Adipose tissue (tissue), 3 donors: Measurements from ENCODE around the gene TPTE2. TPM values are rescaled to one million over a fixed set of nuclear protein-coding genes. Genes with fewer than 3 reads are reported as not detected.
"Not testable (repeated sequence)": the region's sequence is repeated elsewhere in the genome, so short reads cannot be mapped to it uniquely, and the experiment has no call there.

Experiments
- H3K27ac ChIP-seq: one replicate; pipeline ENCODE4 v1.5.1; 2013; ENCODE audit warnings: low read depth, low read length
- WGBS, 3 donors: extraction: QIAGEN DNeasy Blood & Tissue Kit; methylation state at CpG; one replicate each; pipeline ENCODE4 v1.1.7; 2013; 5-methylcytosine and 5-hydroxymethylcytosine counted together
- polyA plus RNA-seq, 3 donors: library from polyadenylated mRNA; stranded (reverse); fragments of 200-250 nt; gene quantifications; one replicate each; pipeline ENCODE4 v1.2.3, GENCODE V29; 2013
- donor health status: healthy with polysubstance abuse.
- donor health status: Bipolar disorder and iron deficiency.
- donor health status: healthy.

Gene TPTE2
- polyA plus RNA-seq, 3 donors = not detected

DNA sequence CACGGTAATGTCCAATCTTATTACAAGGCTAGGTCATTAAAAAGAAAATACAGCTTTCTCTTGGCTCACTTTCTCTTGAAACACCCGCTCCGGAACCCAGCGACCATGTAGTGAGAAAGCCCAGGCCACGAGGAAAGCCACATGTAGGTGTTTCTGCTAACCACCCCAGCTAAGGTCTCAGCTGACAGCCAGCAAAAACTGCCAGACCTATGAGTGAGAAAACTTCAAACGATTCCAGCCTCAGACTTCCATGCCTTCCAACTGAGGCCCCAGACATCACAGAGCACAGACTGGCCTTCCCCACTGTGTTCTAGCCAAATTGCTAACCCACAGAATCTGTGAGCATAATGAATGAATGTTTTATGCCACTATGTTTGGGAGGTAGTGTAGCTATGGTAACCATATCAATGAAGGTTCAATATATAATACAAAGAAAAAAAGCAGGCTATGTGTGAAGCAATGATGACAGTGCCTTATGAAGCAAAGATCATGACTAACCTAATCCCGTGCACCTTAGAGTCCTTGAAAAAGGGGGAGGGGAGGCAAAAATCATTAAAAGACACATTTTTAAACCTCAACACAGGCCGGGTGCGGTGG is 11.9 kb upstream of the TPTE2 start:
- H3K27ac ChIP-seq = no peak overlapping the region
- WGBS, 3 donors = 73 to 89% (median 79%) methylated on average over 9 of the region's 9 CpGs

DNA sequence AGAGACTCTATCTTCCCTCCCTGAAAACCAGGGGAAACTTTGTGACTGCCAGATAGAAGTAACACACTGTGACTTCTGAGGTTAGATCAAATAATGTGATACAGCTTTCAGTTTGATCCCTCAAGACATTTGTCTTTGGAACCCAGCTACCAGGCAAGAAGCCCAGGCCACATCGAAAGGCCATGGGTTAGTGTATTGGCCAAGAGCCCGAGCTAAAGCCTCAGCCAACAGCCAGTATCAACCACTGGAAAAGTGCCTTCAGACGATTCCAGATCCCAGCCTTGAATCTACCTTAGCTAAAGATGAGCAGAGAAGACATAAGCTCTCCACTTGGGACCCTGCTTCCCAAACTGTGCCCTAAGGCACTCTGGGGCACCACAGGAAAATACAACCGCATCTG is 10.9 kb upstream of the TPTE2 start:
- H3K27ac ChIP-seq = no peak overlapping the region
- 67 to 78% (median 77%) methylated on average over 4 of the region's 4 CpGs for WGBS, 3 donors

DNA sequence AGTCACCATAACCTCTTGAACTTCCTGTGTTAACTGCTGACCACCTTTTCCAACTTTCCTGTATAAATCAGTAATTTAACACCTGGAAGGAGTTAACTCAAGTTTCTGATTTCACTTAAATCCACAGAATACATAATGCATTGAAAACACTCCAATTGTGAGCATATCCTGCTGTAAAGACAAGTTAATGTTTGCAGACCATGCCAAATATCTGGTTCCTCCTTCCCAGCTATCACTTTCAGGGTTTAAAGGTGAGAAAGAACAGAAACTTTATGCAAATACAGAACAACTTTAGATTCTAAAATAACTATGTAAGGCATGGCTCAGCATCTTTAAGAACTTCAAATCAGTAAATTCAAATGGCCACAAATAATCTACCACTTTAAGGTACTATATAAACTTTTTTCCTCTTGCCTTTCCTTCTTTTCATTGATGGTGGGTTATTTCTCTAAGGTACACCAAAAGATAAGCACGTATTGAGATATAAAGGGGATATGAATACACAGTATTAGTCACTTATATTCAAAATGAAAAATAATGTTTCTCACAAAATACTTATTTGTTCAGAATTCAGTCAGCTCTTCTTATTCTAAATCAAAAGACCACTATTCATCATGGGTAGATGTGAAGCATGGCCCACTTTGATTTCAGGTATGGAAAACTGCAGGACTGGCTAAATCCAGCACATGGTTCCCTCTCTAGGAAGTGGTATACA is 6.6 kb upstream of the TPTE2 start:
- 60 to 72% (median 71%) methylated on average over 1 of the region's 1 CpG for WGBS, 3 donors
- no peak overlapping the region for H3K27ac ChIP-seq

DNA sequence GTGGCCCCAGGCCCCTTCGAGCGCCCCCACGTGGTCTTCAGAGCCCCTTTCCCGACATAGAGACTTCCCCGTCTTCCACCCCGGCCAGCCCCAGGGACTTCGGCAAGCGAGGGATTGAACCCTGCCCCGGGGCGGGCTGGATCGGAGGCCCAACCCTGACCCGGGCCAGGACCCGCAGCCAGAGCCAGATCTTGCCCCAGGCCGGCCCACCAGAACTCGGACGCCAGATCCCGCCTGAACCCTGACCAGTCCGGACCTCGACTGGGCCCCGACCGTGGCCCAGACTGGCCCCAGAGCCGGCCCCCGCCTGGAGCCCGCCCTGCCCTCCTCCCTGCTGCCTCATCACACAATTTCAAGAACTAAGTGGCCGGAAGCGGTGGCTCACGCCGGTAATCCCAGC is 253 bp upstream of the TPTE2 start:
- WGBS, 3 donors = 81 to 93% (median 93%) methylated on average over 28 of the region's 28 CpGs
- no peak overlapping the region for H3K27ac ChIP-seq

DNA sequence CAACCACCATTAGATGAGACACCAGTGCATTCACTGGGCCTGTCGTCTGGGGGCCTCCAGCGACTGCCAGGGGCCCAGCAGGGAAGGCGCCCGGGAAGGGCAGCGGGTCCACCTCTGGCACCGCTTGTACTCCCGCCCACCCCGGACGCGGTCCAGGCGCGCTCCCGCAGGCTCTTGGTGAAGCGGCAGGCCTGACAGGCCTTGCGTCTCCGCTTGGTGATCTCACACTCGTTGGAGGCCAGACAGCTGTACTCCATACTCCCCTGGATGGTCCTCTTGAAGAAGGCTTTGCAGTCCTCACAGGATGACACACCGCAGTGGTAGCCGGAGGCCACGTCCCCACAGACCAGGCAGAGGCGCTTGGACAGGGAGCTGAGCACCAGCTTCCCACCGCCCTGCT is 660 bp downstream of the TPTE2 start:
- 91 to 98% (median 92%) methylated on average over 20 to 22 of the region's 22 CpGs for WGBS, 3 donors

DNA sequence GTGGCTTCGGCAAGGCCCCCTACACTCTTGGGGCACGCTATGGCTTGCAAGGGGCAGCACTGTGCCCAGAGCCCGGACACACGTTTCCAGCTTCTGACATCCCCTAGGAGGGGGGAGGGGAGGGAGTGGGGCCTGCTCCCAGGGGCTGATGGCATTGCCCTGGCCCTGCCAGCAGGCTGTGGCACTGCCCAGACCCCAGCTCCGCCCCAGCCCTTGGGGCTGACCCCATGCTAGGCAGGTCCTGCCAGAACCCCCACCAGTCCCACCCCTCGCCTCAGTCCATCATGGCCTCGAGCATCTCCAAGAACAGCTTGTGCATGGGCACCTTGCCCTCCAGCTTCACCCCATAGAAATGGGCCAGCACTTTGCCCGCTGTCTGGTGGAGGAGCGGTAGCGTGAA is 1.6 kb downstream of the TPTE2 start:
- H3K27ac ChIP-seq = not testable (repeated sequence)
- WGBS, 3 donors = no CpG with 5 or more reads among the region's 10 CpGs

More for the DNA sequence above, 660 bp downstream of the TPTE2 start:
- not testable (repeated sequence) for H3K27ac ChIP-seq

DNA sequence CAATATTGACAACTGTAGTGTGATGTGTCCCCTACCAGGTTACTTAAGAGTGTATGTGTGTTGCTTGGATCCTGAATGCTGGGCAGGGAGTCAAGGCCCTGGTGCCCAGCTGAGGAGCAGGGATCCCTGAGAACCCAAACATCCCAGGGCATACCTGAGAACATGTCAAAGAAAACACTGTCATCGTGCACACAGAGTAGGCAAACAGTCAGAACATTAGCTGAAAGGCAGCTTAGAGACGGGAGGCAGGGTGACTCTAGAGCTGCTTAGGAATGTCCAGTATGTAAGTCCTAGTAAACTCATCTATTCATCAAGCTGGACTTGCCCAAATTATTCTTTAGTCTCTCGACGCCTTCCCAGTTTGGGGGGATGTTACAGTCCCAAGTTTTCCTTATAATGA is 4.0 kb downstream of the TPTE2 start:
- 52 to 84% (median 65%) methylated on average over 2 to 3 of the region's 4 CpGs for WGBS, 3 donors

DNA sequence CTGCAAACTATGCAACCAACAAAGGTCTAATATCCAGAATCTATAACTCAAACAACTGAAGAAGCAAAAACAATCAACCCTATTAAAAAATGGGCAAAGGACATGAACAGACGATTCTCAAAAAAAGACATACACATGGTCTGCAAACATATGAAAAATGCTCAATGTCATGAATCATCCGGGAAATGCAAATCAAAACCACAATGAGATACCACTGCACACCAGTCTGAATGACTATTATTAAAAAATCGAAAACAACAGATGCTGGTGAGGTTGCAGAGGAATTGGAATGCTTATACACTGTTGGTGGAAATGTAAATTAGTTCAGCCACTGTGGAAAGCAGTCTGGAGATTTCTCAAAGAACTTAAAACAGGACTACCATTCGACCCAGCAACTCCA is 12.1 kb downstream of the TPTE2 start:
- not testable (repeated sequence) for H3K27ac ChIP-seq
- WGBS, 3 donors = 55 to 83% (median 77%) methylated on average over 3 to 4 of the region's 4 CpGs

More for the DNA sequence above, 4.0 kb downstream of the TPTE2 start:
- H3K27ac ChIP-seq = not testable (repeated sequence)

DNA sequence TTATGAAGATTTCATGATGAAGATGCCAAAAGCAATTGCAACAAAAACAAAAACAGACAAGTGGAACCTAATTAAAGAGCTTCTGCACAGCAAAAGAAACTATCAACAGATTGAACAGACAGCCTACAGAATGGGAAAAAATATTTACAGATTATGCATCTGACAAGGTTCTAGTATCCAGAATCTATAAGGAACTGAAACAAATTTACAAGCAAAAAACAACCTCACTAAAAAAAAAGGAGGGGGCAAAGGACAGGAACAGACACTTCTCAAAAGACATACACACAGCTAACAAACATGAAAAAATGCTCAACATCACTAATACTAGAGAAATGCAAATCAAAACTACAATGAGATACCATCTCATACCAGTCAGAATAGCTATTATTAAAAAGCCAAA is 35.7 kb downstream of the TPTE2 start:
- H3K27ac ChIP-seq = not testable (repeated sequence)

DNA sequence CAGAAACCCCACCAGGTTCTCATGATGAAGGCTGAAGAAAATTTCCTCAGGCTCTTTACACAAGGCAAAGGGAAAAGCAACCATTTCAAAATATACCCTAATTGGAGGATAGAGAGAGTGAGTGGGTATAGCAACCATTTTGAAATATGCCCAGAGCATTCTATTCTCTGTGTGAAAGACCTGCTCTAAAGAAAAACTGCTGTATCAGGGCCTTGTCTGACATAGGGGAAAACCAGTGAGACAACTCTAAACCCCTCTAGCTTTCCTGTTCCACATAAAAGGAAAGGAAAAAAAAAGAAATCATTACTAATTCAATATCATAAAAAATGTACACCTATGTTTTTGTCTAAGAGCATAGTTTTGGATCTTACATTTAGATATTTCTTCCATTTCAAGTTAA is 42.3 kb downstream of the TPTE2 start:
- H3K27ac ChIP-seq = no peak overlapping the region

DNA sequence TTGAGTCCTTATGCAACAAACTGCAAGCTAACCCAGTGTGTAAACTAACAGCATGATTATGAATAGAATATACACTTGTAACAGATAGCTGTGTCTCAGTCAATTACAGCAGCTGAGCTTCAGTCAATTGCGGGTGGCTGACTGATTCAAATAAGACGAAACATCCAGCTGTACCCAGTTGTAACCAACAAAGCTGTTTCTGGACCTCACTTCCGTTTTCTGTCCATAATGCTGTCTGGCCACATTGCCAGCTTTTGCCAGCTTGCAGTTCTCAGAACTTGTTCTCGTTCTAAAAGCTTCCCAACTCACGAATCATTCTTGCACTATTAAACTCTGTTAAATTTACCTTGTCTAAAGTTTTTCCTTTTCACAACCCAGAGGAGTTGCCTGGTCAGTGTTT is 53.7 kb downstream of the TPTE2 start:
- H3K27ac ChIP-seq = not testable (repeated sequence)
- WGBS, 3 donors = 57 to 78% (median 71%) methylated on average over 5 of the region's 5 CpGs

DNA sequence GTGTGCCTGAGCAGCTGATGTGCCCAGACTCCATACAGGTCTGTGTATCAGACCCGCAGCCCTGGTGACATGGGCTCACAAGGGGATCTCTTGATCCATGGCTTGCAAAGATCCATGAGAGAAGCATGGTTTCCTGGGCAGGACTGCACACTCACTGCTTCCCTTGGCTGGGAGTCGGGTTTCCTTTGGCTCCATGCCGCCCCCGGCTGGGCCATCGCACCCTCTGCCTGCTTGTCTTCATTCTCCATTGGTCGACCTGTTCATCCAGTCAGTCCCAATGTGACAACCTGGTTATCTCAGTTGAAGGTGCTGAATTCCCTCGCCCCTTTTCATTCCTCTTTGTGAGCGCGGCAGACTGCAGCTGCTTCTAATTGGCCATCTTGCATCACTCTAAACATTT is 101.2 kb downstream of the TPTE2 start:
- 57 to 66% (median 61%) methylated on average over 9 of the region's 9 CpGs for WGBS, 3 donors
- H3K27ac ChIP-seq = not testable (repeated sequence)

DNA sequence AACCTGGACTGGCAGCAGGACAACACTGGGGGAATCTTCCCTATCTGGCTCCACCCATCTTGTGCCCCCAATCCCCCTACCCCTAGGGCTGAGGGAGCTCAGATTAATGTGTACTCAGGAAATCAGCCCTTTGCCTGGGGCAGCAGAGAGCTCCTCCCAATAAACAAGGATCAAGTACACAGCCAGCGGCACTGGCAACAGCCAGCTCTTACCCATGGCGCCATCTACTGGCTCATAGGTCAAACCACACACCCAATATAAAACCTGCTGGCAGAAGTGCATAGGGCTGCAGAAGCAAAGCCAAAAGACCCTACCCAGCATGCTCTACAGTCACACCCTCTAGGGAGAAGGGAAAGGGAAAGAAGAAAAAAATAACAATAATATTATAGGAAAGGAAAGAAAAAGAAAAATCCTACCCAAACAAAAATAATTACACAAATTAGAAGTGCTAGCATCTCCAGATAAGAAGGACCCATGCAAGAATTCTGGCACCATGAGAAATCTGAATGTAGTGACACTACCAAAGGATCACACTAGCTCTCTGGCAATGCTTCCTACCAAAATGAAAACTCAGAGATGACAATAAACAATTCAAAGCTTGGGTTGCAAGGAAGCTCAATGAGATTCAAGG is 122.2 kb downstream of the TPTE2 start:
- 0 to 18% (median 3%) methylated on average over 2 of the region's 2 CpGs for WGBS, 3 donors
- not testable (repeated sequence) for H3K27ac ChIP-seq

DNA sequence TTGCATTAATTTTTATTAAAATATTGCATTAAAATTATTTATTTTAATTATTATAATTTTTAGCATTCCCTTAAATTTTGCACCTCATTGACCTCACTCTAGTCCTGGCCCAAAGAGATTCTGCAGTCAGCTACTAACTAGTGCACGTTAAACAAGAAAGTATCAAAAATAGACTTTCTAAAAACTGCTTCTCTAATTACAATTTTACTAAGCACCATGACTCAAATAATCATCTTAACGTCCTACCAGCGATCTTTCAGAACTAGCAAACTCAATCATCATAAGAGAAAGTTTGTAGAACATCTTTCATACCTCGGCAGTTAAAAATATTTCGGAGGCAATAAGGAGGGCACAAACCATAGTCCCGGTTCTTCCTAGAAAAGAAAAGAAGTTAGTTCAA is 123.6 kb downstream of the TPTE2 start:
- H3K27ac ChIP-seq = not testable (repeated sequence)
- 69 to 84% (median 82%) methylated on average over 6 of the region's 6 CpGs for WGBS, 3 donors

DNA sequence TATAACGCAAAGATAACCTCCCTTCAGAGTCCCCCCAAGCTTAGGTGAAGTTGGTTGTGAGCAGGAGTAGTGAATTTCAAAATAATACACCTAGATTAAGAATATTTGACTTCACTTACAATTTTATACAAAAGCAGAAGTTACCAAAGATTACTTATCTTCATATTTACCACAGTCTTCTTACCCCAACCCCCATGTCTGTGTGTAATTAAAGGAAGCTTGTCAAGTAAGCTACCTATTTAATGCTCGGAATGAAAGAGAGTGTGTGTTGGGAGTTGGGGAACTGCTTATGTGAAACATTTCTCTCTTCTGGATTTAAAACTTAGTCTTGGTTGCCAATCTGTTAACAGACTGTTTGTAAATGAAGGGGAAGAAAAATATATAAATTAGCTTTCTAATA is 139.1 kb downstream of the TPTE2 start:
- not testable (repeated sequence) for H3K27ac ChIP-seq
- 64 to 73% (median 68%) methylated on average over 2 of the region's 2 CpGs for WGBS, 3 donors

DNA sequence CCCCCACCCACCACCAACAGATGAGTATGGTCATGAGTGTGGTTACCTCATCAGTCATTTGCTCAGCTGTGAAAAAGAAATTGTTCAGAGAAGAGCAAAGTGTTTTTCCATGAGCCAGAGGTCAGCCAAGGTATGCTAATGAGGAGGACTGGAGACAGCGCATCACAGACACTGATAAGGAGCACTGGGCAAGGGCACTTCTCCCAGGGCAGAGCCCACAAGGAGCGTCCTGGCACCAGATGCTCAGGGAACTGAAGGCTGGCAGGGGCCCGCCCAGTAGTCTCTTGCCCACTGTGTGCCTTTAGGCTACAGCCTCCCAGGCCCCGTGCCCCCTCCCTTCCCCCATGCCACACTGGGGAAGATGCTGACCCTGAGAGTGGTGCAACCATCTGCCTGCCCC is 148.8 kb downstream of the TPTE2 start:
- WGBS, 3 donors = 71 to 83% (median 75%) methylated on average over 4 of the region's 4 CpGs
- H3K27ac ChIP-seq = not testable (repeated sequence)

DNA sequence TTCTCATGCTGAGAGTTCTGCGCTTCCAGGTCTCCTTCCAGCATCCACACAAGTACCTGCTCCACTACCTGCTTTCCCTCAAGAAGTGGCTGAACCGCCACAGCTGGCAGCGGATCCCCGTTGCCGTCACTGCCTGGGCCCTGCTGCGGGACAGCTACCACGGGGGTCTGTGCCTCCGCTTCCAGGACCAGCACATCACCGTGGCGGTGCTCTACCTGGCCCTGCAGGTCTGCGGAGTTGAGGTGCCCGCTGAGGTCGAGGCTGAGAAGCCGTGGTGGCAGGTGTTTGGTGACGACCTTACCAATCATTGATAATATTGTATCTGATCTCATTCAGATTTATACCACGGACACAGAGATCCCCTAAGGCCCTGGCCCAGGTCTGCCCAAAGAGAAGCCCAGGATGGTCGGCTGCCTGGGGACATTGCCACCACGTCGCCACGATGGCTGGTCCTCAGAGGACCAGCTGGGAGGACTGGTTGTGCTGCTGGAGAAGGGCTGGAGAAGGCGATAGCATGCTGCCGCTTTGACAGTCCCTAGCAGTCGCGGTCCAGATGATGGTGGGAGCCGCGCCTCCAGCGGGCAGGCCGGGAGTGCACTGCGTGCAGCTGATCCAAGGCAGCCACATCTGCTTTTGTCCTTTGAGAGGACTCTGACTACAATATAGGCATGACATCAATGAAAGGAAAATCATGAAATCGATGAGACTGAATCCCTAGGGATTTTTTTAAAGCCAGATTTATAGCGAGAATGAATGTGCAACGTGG is 178.4 kb downstream of the TPTE2 start:
- H3K27ac ChIP-seq = not testable (repeated sequence)
- 74 to 86% (median 84%) methylated on average over 32 of the region's 32 CpGs for WGBS, 3 donors

DNA sequence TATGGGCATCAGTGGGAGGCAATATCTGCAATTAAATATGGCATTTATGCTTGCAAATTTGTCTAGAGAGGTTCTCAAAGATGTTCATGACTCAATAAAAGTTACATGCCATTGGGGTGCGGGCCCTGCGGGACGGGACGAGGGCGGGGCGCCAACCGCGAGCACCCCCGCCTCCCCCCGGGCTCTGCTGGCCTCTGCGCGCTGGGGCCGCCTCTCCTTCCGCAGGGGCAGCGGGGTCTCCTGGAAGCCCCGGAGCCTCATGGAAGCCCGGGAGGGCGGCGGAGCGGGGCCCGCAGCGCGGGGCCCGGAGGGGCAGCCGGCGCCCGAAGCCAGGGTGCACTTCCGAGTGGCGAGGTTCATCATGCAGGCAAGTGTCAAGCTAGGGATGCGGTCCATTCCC is 179.2 kb downstream of the TPTE2 start:
- no peak overlapping the region for H3K27ac ChIP-seq
- 72 to 76% (median 74%) methylated on average over 30 of the region's 30 CpGs for WGBS, 3 donors
